GM23338 (cell line): ENCODE data around the gene HOXA10. TPM values are rescaled to one million over a fixed set of nuclear protein-coding genes. Genes with fewer than 3 reads are reported as not detected.
A peak's percentile ranks its signal among the peaks of the same experiment; 100 is the strongest.

Experiments used
- ATAC-seq: fragments of 200-7000 bp; cut with Tn5 transposase; 3 replicates; pipeline ENCODE4 v1.9.1; 2020
- DNase-seq: peaks from one replicate; pipeline ENCODE4 v3.0.0-alpha.2; 2015; ENCODE audit warnings: low spot score
- H2AFZ ChIP-seq: fragments of 200-600 bp; sonication (generic); 2 replicates; pipeline ENCODE4 v1.8.0; 2016; ENCODE audit warnings: antibody characterized with exemption, mild to moderate bottlenecking, moderate library complexity
- H3F3A ChIP-seq: fragments of 200-600 bp; sonication (generic); replicated peaks from 2 replicates; pipeline ENCODE4 v1.8.0; 2017; ENCODE audit warnings: antibody characterized with exemption, mixed run types, low read depth
- H3K27ac ChIP-seq: fragments of 200-600 bp; sonication (generic); 2 replicates; pipeline ENCODE4 v1.6.1; 2016; ENCODE audit warnings: low read depth
- H3K27me3 ChIP-seq: fragments of 200-600 bp; sonication (generic); 2 replicates; pipeline ENCODE4 v1.8.0; 2016; ENCODE audit warnings: mild to moderate bottlenecking, mixed run types, moderate library complexity; ENCODE audit not compliant: insufficient read depth
- H3K36me3 ChIP-seq: fragments of 200-600 bp; sonication (generic); 2 replicates; pipeline ENCODE4 v1.8.0; 2016; ENCODE audit warnings: mild to moderate bottlenecking; ENCODE audit not compliant: insufficient read depth
- H3K4me1 ChIP-seq: fragments of 200-600 bp; sonication (generic); 2 replicates; pipeline ENCODE4 v1.8.0; 2016; ENCODE audit warnings: mild to moderate bottlenecking, moderate library complexity; ENCODE audit not compliant: insufficient read depth
- H3K4me2 ChIP-seq: fragments of 200-600 bp; sonication (generic); 2 replicates; pipeline ENCODE4 v1.7.1; 2017; ENCODE audit warnings: mixed run types
- H3K4me3 ChIP-seq: fragments of 200-600 bp; sonication (generic); 2 replicates; pipeline ENCODE4 v1.6.1; 2016; ENCODE audit warnings: mixed run types
- H3K79me2 ChIP-seq: fragments of 200-600 bp; sonication (generic); replicated peaks from 2 replicates; pipeline ENCODE4 v1.8.0; 2017; ENCODE audit warnings: mild to moderate bottlenecking; ENCODE audit not compliant: insufficient read depth
- H3K9me2 ChIP-seq: fragments of 200-600 bp; sonication (generic); 2 replicates; pipeline ENCODE4 v1.8.0; 2017; ENCODE audit not compliant: insufficient read depth
- H4K20me1 ChIP-seq: fragments of 200-600 bp; sonication (generic); replicated peaks from 2 replicates; pipeline ENCODE4 v1.8.0; 2017; ENCODE audit warnings: mild to moderate bottlenecking; ENCODE audit not compliant: insufficient read depth
- H3K27ac Mint-ChIP-seq: 2 replicates; pipeline ENCODE4 v1.8.0; 2020; ENCODE audit warnings: inconsistent platforms, mild to moderate bottlenecking, moderate library complexity, mixed read lengths
- H3K27me3 Mint-ChIP-seq: 3 replicates; pipeline ENCODE4 v1.8.0; 2022; ENCODE audit warnings: low read depth, mild to moderate bottlenecking, moderate library complexity, mixed read lengths, inconsistent platforms; ENCODE audit not compliant: insufficient read depth, poor library complexity
- H3K36me3 Mint-ChIP-seq: 3 replicates; pipeline ENCODE4 v1.8.0; 2021; ENCODE audit warnings: low read depth, mild to moderate bottlenecking, inconsistent platforms, moderate library complexity, mixed read lengths
- H3K4me1 Mint-ChIP-seq: 3 replicates; pipeline ENCODE4 v1.8.0; 2020; ENCODE audit warnings: mild to moderate bottlenecking, inconsistent platforms, mixed read lengths
- H3K4me3 Mint-ChIP-seq: 3 replicates; pipeline ENCODE4 v1.8.0; 2021; ENCODE audit warnings: moderate library complexity, mild to moderate bottlenecking, inconsistent platforms, mixed read lengths
- H3K9me3 Mint-ChIP-seq: 3 replicates; pipeline ENCODE4 v1.8.0; 2020; ENCODE audit warnings: moderate library complexity, mild to moderate bottlenecking, inconsistent platforms, mixed read lengths
- EZH2 ChIP-seq: fragments of 200-600 bp; sonication (generic); IDR thresholded peaks from one replicate; pipeline ENCODE4 v1.8.0; 2017; ENCODE audit warnings: antibody characterized with exemption, mild to moderate bottlenecking, low read depth; ENCODE audit not compliant: unreplicated experiment
- EZH2phosphoT487 ChIP-seq: fragments of 200-600 bp; sonication (generic); IDR thresholded peaks from one replicate; pipeline ENCODE4 v1.8.1; 2018; ENCODE audit warnings: antibody characterized with exemption; ENCODE audit not compliant: unreplicated experiment
- polyA plus RNA-seq: library from polyadenylated mRNA; unstranded; fragments of >200 nt; fragmentation: Nextera tagmentation; extraction: Ambion mirVana; gene quantifications from 2 replicates; pipeline ENCODE4 v1.2.1, GENCODE V29; 2016
- total RNA-seq: library from RNA; depleted of rRNA; stranded (reverse); fragments of >200 nt; shearing (Covaris generic); gene quantifications from 2 replicates; pipeline ENCODE4 v1.2.3, GENCODE V29; 2014
- TF ChIP-seq, protein P1 (sequence below): fragments of 250-450 bp; sonication (Bioruptor Pico); IDR thresholded peaks from 2 replicates; pipeline ENCODE4 v1.5.0; 2020; ENCODE audit warnings: mild to moderate bottlenecking, moderate library complexity

HOXA10 gene
- total and polyA plus RNA-seq, 2 experiments from 2014 or later: not detected

DNA sequence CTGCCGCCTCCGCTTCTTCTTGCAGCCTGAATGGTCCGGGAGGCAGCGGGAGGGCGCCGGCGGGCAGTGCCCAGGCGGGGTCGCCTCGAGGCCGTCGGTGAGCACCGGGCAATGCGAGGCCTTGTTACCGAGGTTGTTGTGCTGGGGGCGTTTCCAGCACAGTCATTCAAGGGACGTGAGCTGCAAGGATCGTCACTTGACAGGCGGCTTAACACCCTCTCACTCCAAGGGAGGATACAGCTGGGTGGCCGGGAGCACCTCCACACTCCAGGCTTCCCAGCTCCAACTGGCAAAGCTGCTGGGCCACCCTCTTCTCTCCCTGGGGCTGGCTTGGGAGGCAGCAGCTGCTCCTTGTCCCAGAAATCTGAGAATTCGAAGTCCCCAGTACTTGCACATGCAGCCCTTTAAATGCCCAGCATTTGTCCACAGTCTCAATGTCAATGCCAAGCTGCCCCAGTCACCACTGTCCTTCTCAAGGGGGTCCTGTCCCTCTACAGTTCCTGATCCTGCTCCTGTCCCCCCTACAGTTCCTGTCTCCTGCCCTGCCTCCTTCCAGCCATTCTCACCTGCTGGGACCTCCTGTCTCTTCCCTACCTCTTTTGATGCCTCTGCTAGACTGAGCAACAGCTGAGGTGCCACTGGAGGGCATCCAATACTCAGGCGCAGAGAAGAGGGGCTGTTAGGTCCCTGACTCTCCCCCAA, 15.3 kb upstream of the HOXA10 start:
- H3K79me2 ChIP-seq: no peaks in the 10 kb centered on the region
- peaks cover 41% of the 10 kb centered on the region for H3K4me1 Mint-ChIP-seq
- H3K4me3 Mint-ChIP-seq: no peak overlapping the region; the same call in 2 of the 3 replicates
- TF ChIP-seq EZH2phosphoT487 (peak; percentile 60), EZH2 (peak; percentile 75)
- TF ChIP-seq, protein P1, sequence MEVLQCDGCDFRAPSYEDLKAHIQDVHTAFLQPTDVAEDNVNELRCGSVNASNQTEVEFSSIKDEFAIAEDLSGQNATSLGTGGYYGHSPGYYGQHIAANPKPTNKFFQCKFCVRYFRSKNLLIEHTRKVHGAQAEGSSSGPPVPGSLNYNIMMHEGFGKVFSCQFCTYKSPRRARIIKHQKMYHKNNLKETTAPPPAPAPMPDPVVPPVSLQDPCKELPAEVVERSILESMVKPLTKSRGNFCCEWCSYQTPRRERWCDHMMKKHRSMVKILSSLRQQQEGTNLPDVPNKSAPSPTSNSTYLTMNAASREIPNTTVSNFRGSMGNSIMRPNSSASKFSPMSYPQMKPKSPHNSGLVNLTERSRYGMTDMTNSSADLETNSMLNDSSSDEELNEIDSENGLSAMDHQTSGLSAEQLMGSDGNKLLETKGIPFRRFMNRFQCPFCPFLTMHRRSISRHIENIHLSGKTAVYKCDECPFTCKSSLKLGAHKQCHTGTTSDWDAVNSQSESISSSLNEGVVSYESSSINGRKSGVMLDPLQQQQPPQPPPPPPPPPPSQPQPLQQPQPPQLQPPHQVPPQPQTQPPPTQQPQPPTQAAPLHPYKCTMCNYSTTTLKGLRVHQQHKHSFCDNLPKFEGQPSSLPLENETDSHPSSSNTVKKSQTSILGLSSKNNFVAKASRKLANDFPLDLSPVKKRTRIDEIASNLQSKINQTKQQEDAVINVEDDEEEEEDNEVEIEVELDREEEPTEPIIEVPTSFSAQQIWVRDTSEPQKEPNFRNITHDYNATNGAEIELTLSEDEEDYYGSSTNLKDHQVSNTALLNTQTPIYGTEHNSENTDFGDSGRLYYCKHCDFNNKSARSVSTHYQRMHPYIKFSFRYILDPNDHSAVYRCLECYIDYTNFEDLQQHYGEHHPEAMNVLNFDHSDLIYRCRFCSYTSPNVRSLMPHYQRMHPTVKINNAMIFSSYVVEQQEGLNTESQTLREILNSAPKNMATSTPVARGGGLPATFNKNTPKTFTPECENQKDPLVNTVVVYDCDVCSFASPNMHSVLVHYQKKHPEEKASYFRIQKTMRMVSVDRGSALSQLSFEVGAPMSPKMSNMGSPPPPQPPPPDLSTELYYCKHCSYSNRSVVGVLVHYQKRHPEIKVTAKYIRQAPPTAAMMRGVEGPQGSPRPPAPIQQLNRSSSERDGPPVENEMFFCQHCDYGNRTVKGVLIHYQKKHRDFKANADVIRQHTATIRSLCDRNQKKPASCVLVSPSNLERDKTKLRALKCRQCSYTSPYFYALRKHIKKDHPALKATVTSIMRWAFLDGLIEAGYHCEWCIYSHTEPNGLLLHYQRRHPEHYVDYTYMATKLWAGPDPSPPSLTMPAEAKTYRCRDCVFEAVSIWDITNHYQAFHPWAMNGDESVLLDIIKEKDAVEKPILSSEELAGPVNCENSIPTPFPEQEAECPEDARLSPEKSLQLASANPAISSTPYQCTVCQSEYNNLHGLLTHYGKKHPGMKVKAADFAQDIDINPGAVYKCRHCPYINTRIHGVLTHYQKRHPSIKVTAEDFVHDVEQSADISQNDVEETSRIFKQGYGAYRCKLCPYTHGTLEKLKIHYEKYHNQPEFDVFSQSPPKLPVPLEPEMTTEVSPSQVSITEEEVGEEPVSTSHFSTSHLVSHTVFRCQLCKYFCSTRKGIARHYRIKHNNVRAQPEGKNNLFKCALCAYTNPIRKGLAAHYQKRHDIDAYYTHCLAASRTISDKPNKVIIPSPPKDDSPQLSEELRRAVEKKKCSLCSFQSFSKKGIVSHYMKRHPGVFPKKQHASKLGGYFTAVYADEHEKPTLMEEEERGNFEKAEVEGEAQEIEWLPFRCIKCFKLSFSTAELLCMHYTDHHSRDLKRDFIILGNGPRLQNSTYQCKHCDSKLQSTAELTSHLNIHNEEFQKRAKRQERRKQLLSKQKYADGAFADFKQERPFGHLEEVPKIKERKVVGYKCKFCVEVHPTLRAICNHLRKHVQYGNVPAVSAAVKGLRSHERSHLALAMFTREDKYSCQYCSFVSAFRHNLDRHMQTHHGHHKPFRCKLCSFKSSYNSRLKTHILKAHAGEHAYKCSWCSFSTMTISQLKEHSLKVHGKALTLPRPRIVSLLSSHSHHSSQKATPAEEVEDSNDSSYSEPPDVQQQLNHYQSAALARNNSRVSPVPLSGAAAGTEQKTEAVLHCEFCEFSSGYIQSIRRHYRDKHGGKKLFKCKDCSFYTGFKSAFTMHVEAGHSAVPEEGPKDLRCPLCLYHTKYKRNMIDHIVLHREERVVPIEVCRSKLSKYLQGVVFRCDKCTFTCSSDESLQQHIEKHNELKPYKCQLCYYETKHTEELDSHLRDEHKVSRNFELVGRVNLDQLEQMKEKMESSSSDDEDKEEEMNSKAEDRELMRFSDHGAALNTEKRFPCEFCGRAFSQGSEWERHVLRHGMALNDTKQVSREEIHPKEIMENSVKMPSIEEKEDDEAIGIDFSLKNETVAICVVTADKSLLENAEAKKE (CRISPR knock-in tag): no peak
- H3F3A ChIP-seq: peaks cover 56% of the 10 kb centered on the region
- H3K36me3 ChIP-seq: no peaks in the 10 kb centered on the region
- ATAC-seq: no peak; the same call in 2 of the 3 replicates
- no peak overlapping the region for H3K27ac Mint-ChIP-seq
- H3K36me3 Mint-ChIP-seq: no peaks in the 10 kb centered on the region
- H4K20me1 ChIP-seq: peaks cover 41% of the 10 kb centered on the region
- no peaks in the 10 kb centered on the region; the same call in 1 of the 3 replicates for H3K9me3 Mint-ChIP-seq
- H3K27ac ChIP-seq: no peak overlapping the region
- H3K9me2 ChIP-seq: no peaks in the 10 kb centered on the region
- H2AFZ ChIP-seq: no peak overlapping the region
- H3K27me3 Mint-ChIP-seq: peaks cover 99% of the 10 kb centered on the region
- DNase-seq: peak; percentile 47
- H3K4me3 ChIP-seq: peak overlapping the region; percentile 48
- H3K4me1 ChIP-seq: peaks cover 70% of the 10 kb centered on the region
- H3K27me3 ChIP-seq: peaks cover 100% of the 10 kb centered on the region
- H3K4me2 ChIP-seq: peak overlapping the region; percentile 77
